ENCODE measurements around the gene DOCK1.

DNA sequence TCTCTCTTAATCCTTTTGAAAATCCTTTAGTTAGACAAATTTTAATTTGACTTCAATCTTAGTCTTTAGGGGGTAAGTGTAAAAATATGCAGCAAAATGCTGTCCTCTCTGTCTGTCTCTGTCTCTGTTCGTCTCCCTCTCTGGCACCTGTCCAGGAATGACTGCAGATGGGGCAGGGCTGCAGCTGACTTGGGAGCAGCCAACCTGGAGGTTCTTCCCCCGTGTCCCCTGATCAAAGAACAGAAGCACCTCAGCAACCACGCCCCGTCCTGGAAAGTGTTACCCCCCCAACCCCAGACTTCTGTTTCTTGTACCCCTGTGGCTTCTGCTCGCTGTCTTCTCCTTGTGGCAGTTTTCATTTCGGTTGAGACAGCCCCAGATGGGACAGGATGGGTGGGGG, 502.3 kb downstream of the DOCK1 start:
- TF ChIP-seq CTCF (IDR thresholded peaks at IDR 0.05 in 4 of 5, conservative IDR thresholded peaks at IDR 0.05 in 1 of 5) (no peak), POLR2A (IDR thresholded peaks at IDR 0.05) (no peak)

Measured in gastrocnemius medialis (tissue), 4 donors.